ENCODE data around the gene CEMIP. TPM values are rescaled to one million over a fixed set of nuclear protein-coding genes. Genes with fewer than 3 reads are reported as not detected.

The CEMIP gene
- polyA plus RNA-seq, 1 of the 3 experiments (the other 2 are of a cell fraction) = 27.8 TPM

DNA sequence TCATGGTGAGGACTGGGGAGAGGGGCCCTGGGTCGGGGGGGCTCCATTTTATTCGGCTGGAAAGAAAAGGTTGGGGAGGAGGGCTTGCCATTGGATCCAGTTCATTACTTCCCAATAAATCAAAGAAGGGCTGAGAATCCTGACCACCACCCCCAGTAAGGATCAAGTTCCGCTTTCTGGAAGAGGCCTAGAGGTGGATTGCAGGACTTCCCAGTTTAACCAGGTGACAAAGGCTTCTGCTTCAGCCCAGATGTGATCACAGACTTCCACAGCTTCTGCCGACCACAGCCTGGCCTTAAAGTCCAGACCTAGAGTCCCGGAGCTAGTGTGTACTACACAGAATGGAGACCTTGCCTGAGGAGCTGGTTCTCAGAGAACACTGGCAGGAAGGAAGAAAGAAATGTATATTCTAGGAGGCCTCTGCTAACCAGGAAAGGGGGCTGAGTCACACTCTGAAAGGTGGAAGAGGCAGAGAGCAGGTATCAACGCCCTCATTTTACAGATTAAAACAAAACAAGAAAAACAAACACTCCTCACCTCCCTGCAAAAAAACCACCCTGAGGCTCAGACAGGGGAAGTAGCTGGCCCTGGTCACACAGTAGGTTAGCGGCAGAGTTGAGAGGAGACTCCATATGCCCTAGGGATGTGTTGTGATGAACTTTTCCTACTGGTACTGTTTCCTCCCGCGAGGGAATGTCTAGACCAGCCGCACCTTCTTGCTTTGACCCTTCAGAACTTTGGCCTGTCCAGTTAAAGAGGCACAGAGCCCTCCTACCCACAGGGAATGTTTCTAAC lies 1.1 kb upstream of the CEMIP start:
- ChIA-PET CTCF (interaction anchor here (0.8 to 9.4 kb wide), 23 partner anchors 11 to 346 kb away, joined by 3 to 253 read pairs (median 10); partner anchors contain the start of gene ABHD17C), POLR2A (no interaction called here)
- Histone ChIP-seq H3K4me2 (no peak overlapping the region), H3K36me3 (replicated peaks in 1 of 2; ENCODE audit: control insufficient read depth in 1 of 2, insufficient read depth in 2 of 2, low read length in 1 of 2) (peaks cover 0 to 4% of the 10 kb centered on the region in 2 experiments), H3K79me2 (ENCODE audit: insufficient read depth) (no peaks in the 10 kb centered on the region), H3K27me3 (ENCODE audit: insufficient read depth) (no peaks in the 10 kb centered on the region), H3K27ac (ENCODE audit: low read depth in 2 of 2, low read length in 1 of 2) (peak overlapping the region in 1 of 2 experiments; percentile 74; a peak in 1 of 4 replicates), H3K9me3 (no peaks in the 10 kb centered on the region), H2AFZ (ENCODE audit: low read depth) (no peak overlapping the region), H3K4me3 (ENCODE audit: low read depth in 2 of 2, low read length in 1 of 2) (no peak overlapping the region), H4K20me1 (ENCODE audit: insufficient read depth) (no peaks in the 10 kb centered on the region), H3K9me2 (no peaks in the 10 kb centered on the region), H3K4me1 (ENCODE audit: control insufficient read depth in 1 of 2, insufficient read depth in 2 of 2, low read depth in 1 of 2, low read length in 1 of 2) (peaks cover 0 to 27% of the 10 kb centered on the region in 2 experiments; a peak in 3 of 4 replicates), H3K9ac (no peak overlapping the region), H3F3A (replicated peaks; ENCODE audit: insufficient read depth) (peaks cover 6% of the 10 kb centered on the region)
- WGBS (ENCODE audit: low lambda C conversion rate) = 82% methylated on average over 10 of the region's 10 CpGs
- no peak for DNase-seq
- TF ChIP-seq, protein P1, sequence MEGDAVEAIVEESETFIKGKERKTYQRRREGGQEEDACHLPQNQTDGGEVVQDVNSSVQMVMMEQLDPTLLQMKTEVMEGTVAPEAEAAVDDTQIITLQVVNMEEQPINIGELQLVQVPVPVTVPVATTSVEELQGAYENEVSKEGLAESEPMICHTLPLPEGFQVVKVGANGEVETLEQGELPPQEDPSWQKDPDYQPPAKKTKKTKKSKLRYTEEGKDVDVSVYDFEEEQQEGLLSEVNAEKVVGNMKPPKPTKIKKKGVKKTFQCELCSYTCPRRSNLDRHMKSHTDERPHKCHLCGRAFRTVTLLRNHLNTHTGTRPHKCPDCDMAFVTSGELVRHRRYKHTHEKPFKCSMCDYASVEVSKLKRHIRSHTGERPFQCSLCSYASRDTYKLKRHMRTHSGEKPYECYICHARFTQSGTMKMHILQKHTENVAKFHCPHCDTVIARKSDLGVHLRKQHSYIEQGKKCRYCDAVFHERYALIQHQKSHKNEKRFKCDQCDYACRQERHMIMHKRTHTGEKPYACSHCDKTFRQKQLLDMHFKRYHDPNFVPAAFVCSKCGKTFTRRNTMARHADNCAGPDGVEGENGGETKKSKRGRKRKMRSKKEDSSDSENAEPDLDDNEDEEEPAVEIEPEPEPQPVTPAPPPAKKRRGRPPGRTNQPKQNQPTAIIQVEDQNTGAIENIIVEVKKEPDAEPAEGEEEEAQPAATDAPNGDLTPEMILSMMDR (IDR thresholded peaks at IDR 0.05) = no peak
- TF ChIP-seq, protein P2, sequence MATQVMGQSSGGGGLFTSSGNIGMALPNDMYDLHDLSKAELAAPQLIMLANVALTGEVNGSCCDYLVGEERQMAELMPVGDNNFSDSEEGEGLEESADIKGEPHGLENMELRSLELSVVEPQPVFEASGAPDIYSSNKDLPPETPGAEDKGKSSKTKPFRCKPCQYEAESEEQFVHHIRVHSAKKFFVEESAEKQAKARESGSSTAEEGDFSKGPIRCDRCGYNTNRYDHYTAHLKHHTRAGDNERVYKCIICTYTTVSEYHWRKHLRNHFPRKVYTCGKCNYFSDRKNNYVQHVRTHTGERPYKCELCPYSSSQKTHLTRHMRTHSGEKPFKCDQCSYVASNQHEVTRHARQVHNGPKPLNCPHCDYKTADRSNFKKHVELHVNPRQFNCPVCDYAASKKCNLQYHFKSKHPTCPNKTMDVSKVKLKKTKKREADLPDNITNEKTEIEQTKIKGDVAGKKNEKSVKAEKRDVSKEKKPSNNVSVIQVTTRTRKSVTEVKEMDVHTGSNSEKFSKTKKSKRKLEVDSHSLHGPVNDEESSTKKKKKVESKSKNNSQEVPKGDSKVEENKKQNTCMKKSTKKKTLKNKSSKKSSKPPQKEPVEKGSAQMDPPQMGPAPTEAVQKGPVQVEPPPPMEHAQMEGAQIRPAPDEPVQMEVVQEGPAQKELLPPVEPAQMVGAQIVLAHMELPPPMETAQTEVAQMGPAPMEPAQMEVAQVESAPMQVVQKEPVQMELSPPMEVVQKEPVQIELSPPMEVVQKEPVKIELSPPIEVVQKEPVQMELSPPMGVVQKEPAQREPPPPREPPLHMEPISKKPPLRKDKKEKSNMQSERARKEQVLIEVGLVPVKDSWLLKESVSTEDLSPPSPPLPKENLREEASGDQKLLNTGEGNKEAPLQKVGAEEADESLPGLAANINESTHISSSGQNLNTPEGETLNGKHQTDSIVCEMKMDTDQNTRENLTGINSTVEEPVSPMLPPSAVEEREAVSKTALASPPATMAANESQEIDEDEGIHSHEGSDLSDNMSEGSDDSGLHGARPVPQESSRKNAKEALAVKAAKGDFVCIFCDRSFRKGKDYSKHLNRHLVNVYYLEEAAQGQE (IDR thresholded peaks at IDR 0.05; ENCODE audit: low read depth, low read length) = no peak
- TF ChIP-seq NFIC (IDR thresholded peaks at IDR 0.05; ENCODE audit: borderline replicate concordance) = no peak
- TF ChIP-seq, protein P3, sequence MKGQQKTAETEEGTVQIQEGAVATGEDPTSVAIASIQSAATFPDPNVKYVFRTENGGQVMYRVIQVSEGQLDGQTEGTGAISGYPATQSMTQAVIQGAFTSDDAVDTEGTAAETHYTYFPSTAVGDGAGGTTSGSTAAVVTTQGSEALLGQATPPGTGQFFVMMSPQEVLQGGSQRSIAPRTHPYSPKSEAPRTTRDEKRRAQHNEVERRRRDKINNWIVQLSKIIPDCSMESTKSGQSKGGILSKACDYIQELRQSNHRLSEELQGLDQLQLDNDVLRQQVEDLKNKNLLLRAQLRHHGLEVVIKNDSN (IDR thresholded peaks at IDR 0.05; ENCODE audit: borderline replicate concordance, low read depth) = no peak
- no peak for TF ChIP-seq YY1 (IDR thresholded peaks at IDR 0.05; ENCODE audit: low read depth)
- TF ChIP-seq MEF2A (IDR thresholded peaks at IDR 0.05; ENCODE audit: borderline replicate concordance, low read depth) = no peak
- no peak for TF ChIP-seq NRF1 (IDR thresholded peaks at IDR 0.05; ENCODE audit: low read depth, low read length)
- no peak for TF ChIP-seq POLR2AphosphoS5 (IDR thresholded peaks at IDR 0.05; ENCODE audit: low read depth, low read length)
- TF ChIP-seq RAD21 (IDR thresholded peaks at IDR 0.05; ENCODE audit: low read length) = no peak
- TF ChIP-seq RXRA (IDR thresholded peaks at IDR 0.05; ENCODE audit: borderline replicate concordance, low read depth) = no peak
